Nephron progenitor cell (in vitro differentiated cells): ENCODE data around the gene HEMK1.

Experiments used
- DNase-seq: peaks from one replicate; pipeline ENCODE4 v3.0.0; 2021
- H3K27ac Mint-ChIP-seq: 2 replicates; pipeline ENCODE4 v1.8.0; 2021; ENCODE audit warnings: mild to moderate bottlenecking, moderate library complexity, mixed read lengths
- H3K27me3 Mint-ChIP-seq: 2 replicates; pipeline ENCODE4 v1.8.0; 2021; ENCODE audit warnings: mild to moderate bottlenecking, low read depth, mixed read lengths; ENCODE audit not compliant: poor library complexity
- H3K36me3 Mint-ChIP-seq: 2 replicates; pipeline ENCODE4 v1.8.0; 2021; ENCODE audit warnings: low read depth, mixed read lengths
- H3K4me1 Mint-ChIP-seq: 2 replicates; pipeline ENCODE4 v1.8.0; 2021; ENCODE audit warnings: mixed read lengths
- H3K4me3 Mint-ChIP-seq: 2 replicates; pipeline ENCODE4 v1.8.0; 2021; ENCODE audit warnings: mild to moderate bottlenecking, moderate library complexity, mixed read lengths
- H3K9me3 Mint-ChIP-seq: 2 replicates; pipeline ENCODE4 v1.8.0; 2021; ENCODE audit warnings: mild to moderate bottlenecking, moderate library complexity, mixed read lengths
- CTCF ChIP-seq: fragments of 200-600 bp; sonication (generic); IDR thresholded peaks from 2 replicates; pipeline ENCODE4 v1.5.0; 2021; ENCODE audit warnings: antibody characterized with exemption

HEMK1 gene

DNA sequence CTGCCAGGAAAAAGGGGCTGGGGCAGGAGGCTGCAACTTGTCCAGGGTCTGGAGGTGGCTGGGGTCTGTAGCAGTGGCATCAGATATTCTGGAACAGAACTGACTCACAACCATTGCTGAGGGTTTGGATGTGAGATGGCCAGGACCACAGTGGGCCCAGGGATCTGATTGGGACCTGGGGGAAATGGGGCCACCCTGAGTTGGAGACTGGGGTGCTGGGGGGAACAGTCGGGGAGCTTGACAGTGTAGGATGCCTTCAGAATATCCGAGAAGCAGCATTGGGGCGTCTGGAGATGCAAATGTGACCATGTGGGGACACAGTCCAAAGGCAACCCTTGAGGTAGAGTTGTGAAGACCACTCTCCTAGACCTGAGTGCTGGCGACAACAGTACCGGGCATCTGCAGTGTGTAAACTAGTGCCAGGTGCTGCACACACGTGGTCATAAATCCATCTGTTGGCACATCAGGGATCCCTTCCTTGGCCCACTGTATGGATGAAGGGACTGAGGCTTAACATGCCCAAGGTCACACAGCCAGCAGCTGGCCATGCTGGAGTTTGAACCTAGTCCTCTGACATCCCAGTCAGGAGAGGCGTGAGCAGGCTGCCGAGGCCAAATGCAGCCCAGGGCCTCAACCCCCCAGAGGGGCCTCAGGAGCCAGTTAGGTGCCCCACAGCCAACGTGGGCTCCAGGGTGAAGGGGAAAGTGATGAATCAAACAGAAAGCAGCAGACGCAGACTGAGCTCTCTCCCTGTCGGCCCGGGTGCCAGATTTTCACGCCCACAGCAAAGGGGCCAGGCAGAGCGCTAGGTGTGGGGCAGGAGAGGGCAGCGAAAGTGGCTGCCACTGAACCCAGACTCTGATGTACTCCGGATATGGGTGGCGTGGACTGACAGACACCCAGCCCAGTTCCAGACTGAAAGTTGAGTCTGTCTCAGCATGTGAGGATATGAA, 18.8 kb downstream of the HEMK1 start:
- Mint-ChIP-seq H3K4me3 (no peak overlapping the region), H3K9me3 (no peaks in the 10 kb centered on the region), H3K4me1 (peaks cover 4% of the 10 kb centered on the region), H3K36me3 (peaks cover 7% of the 10 kb centered on the region), H3K27ac (peak overlapping the region; percentile 25), H3K27me3 (peaks cover 2% of the 10 kb centered on the region)
- no peak for TF ChIP-seq CTCF
- no peak for DNase-seq

- H3K4me1 Mint-ChIP-seq = peaks cover 4% of the 10 kb centered on the region
- H3K27ac Mint-ChIP-seq = no peak overlapping the region
- H3K27me3 Mint-ChIP-seq = peaks cover 5% of the 10 kb centered on the region
- H3K4me3 Mint-ChIP-seq = no peak overlapping the region
- no peaks in the 10 kb centered on the region for H3K9me3 Mint-ChIP-seq
- DNase-seq = no peak
- TF ChIP-seq CTCF = no peak
- H3K36me3 Mint-ChIP-seq = peaks cover 7% of the 10 kb centered on the region
Measured at GRCh38 chr3:50588759-50589433, 19.6 kb downstream of the HEMK1 start.

DNA sequence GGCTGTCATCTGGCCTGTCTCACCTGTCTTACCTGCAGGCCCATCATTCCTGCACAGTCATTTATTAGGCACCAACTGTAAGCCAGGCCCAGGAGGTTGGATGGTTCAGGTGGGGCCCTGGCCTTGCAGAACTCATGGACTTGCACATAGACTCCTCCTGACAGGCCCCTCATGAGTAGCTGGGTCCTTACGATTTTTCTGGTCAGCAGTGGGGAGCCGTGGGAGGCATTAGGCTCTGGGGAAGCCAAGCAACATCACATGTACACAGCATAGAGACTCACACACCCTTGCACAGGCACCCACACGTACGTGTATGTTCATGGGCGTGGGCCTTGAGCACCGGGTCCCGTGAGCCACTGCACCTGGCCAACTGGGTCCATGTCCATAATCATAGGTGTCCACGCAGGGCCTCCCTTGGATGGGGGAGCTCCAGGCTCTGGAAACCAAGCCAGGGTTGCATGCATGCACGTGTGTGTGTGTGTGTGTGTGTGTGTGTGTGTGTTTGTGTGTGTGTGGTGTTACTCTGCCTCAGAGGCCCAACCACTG, 21.9 kb downstream of the HEMK1 start:
- Mint-ChIP-seq H3K27ac (no peak overlapping the region), H3K4me1 (no peaks in the 10 kb centered on the region), H3K4me3 (no peak overlapping the region), H3K9me3 (no peaks in the 10 kb centered on the region), H3K36me3 (no peaks in the 10 kb centered on the region), H3K27me3 (peaks cover 13% of the 10 kb centered on the region)
- TF ChIP-seq CTCF = no peak
- DNase-seq = no peak

DNA sequence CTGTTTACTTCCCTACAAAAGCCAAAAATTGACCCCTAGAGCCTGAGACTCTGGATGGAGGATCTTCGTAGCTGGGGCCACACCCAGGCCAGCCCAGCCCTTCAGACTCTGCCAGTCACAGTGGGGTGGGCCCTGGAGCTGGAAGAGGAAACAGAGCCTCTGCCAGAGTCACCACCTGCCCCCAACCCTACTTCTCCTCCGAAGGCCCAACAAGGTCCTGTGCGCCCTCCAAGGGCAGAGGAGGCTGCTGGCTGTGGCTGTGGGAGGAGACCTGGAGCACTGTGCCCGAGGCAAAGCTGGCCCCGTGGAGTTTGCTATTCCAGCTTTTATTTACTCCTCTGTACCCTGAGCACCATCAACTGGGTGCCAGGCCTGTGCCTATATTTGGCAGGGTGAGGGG, 23.2 kb downstream of the HEMK1 start:
- no peak overlapping the region for H3K27ac Mint-ChIP-seq
- no peaks in the 10 kb centered on the region for H3K36me3 Mint-ChIP-seq
- no peaks in the 10 kb centered on the region for H3K4me1 Mint-ChIP-seq
- no peak for DNase-seq
- H3K9me3 Mint-ChIP-seq = no peaks in the 10 kb centered on the region
- no peak for TF ChIP-seq CTCF
- H3K4me3 Mint-ChIP-seq = no peak overlapping the region
- peaks cover 16% of the 10 kb centered on the region for H3K27me3 Mint-ChIP-seq

DNA sequence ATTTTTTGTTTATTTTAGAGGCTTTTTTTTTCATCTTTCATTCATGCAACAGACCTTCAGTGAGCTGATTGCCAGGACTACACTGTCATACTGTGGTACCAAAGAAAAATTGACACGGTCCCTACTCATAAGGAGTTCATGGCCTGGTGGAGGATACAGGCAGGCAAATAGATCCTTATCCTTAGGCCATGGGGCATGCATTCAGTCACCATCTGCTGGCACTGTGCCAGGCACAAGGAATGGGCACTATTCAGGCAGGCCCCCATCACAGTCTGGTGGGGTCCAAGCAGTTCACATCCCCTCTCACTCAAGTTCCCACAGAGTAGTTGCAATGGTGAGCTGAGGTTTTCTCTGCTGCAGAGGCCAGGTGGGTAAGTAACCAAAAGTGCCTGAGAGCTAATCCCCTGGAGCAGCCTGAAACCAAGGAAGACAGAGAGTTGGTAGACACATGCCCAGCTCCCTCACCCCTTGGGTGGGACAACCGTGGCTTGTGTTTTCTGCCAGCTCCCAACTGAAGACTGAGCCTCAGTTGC, 25.0 kb downstream of the HEMK1 start:
- H3K4me3 Mint-ChIP-seq = no peak overlapping the region
- H3K27me3 Mint-ChIP-seq = peaks cover 16% of the 10 kb centered on the region
- H3K27ac Mint-ChIP-seq = no peak overlapping the region

More for the DNA sequence above, 25.0 kb downstream of the HEMK1 start:
- no peak for TF ChIP-seq CTCF
- DNase-seq = no peak
- Mint-ChIP-seq H3K36me3 (no peaks in the 10 kb centered on the region), H3K9me3 (no peaks in the 10 kb centered on the region), H3K4me1 (no peaks in the 10 kb centered on the region)
